HEK293 (cell line): ENCODE measurements around the gene BEX4.
"Not testable (repeated sequence)": the region's sequence is repeated elsewhere in the genome, so short reads cannot be mapped to it uniquely, and the experiment has no call there.

Experiments used
- CTCF ChIA-PET: fragments of 350-600 bp; formaldehyde crosslinking; extraction: SDS; loops from one replicate; lab custom pipeline; 2021; ENCODE audit warnings: antibody characterized with exemption; lab: Yijun Ruan, JAX
- POLR2A ChIA-PET: fragments of 300-600 bp; formaldehyde crosslinking; extraction: SDS; loops from one replicate; lab custom pipeline; 2020; ENCODE audit warnings: antibody characterized with exemption, inconsistent platforms; lab: Yijun Ruan, JAX
- H3K27ac ChIP-seq: fragments of 200-500 bp; sonication (Bioruptor generic); 2 replicates; pipeline ENCODE4 v1.5.1; 2014; ENCODE audit warnings: low read depth, low read length, control low read depth, inconsistent platforms; ENCODE audit errors: extremely low read depth
- H3K36me3 ChIP-seq, 2 experiments: fragments of 200-500 bp in 1 of 2; sonication (Bioruptor generic) in 1 of 2; 1 replicate in 1 of 2; 2 replicates in 1 of 2; pipeline ENCODE4 v1.5.1; 2014 to 2017; ENCODE audit warnings: inconsistent platforms in 2 of 2, low read length in 2 of 2; ENCODE audit not compliant: control insufficient read depth in 2 of 2, insufficient read depth in 1 of 2
- H3K4me1 ChIP-seq: fragments of 200-500 bp; sonication (Bioruptor generic); 2 replicates; pipeline ENCODE4 v1.5.1; 2014; ENCODE audit warnings: mild to moderate bottlenecking, low read length, inconsistent platforms; ENCODE audit not compliant: control insufficient read depth, insufficient read depth
- H3K4me3 ChIP-seq: 2 replicates; pipeline ENCODE4 v1.5.1; 2011; ENCODE audit warnings: low read depth, mild to moderate bottlenecking, control low read depth, low read length, moderate library complexity
- H3K9me3 ChIP-seq: fragments of 200-500 bp; sonication (Bioruptor generic); 2 replicates; pipeline ENCODE4 v1.5.1; 2014; ENCODE audit warnings: low read depth, low read length, inconsistent platforms; ENCODE audit not compliant: control insufficient read depth, insufficient read depth
- KLF10 ChIP-seq: fragments of 450-650 bp; IDR thresholded peaks from 2 replicates; pipeline ENCODE4 v1.5.1; 2018; ENCODE audit warnings: missing biosample characterization, mild to moderate bottlenecking, missing genetic modification characterization
- MYNN ChIP-seq: fragments of 450-650 bp; formaldehyde crosslinking; IDR thresholded peaks from 2 replicates; pipeline ENCODE4 v1.5.1; 2016; ENCODE audit warnings: missing biosample characterization, missing genetic modification characterization, borderline replicate concordance
- SCRT1 ChIP-seq: fragments of 450-650 bp; formaldehyde crosslinking; IDR thresholded peaks from 2 replicates; pipeline ENCODE4 v1.5.1; 2016; ENCODE audit warnings: missing biosample characterization, missing genetic modification characterization, borderline replicate concordance
- SCRT2 ChIP-seq: fragments of 450-650 bp; formaldehyde crosslinking; IDR thresholded peaks from 2 replicates; pipeline ENCODE4 v1.5.1; 2016; ENCODE audit warnings: missing biosample characterization, missing genetic modification characterization
- ZBTB11 ChIP-seq: fragments of 450-650 bp; formaldehyde crosslinking; conservative IDR thresholded peaks from 2 replicates; pipeline ENCODE4 v1.5.1; 2016; ENCODE audit warnings: low read depth, missing biosample characterization, missing genetic modification characterization
- ZEB2 ChIP-seq: fragments of 450-650 bp; formaldehyde crosslinking; IDR thresholded peaks from 2 replicates; pipeline ENCODE4 v1.5.1; 2016; ENCODE audit warnings: missing biosample characterization, missing genetic modification characterization
- ZNF10 ChIP-seq: fragments of 450-650 bp; formaldehyde crosslinking; IDR thresholded peaks from 2 replicates; pipeline ENCODE4 v1.5.1; 2017; ENCODE audit warnings: missing biosample characterization, missing genetic modification characterization
- ZNF132 ChIP-seq: fragments of 450-650 bp; formaldehyde crosslinking; IDR thresholded peaks from 2 replicates; pipeline ENCODE4 v1.5.1; 2017; ENCODE audit warnings: missing biosample characterization, missing genetic modification characterization, borderline replicate concordance
- ZNF155 ChIP-seq: fragments of 450-650 bp; formaldehyde crosslinking; IDR thresholded peaks from 2 replicates; pipeline ENCODE4 v1.5.1; 2016; ENCODE audit warnings: missing biosample characterization, missing genetic modification characterization
- ZNF214 ChIP-seq: fragments of 450-650 bp; formaldehyde crosslinking; IDR thresholded peaks from 2 replicates; pipeline ENCODE4 v1.5.1; 2017; ENCODE audit warnings: missing biosample characterization, mild to moderate bottlenecking, missing genetic modification characterization, borderline replicate concordance
- ZNF274 ChIP-seq, 2 experiments: fragments of 200-500 bp in 1 of 2; fragments of 450-650 bp in 1 of 2; sonication (Bioruptor generic) in 1 of 2; formaldehyde crosslinking in 1 of 2; IDR thresholded peaks; 2 replicates each; pipeline versions ENCODE4 v1.5.1 to v1.6.1; 2014 to 2016; ENCODE audit warnings: borderline replicate concordance in 1 of 2, inconsistent platforms in 1 of 2, low read length in 1 of 2, missing biosample characterization in 1 of 2, missing genetic modification characterization in 1 of 2
- ZNF341 ChIP-seq: fragments of 450-650 bp; formaldehyde crosslinking; IDR thresholded peaks from 2 replicates; pipeline ENCODE4; 2016; ENCODE audit warnings: low read depth, missing biosample characterization, missing genetic modification characterization
- ZNF394 ChIP-seq: fragments of 450-650 bp; formaldehyde crosslinking; IDR thresholded peaks from 2 replicates; pipeline ENCODE4 v1.5.1; 2016; ENCODE audit warnings: missing biosample characterization, missing genetic modification characterization, mild to moderate bottlenecking, moderate library complexity, borderline replicate concordance
- ZNF48 ChIP-seq: fragments of 450-650 bp; formaldehyde crosslinking; IDR thresholded peaks from 2 replicates; pipeline ENCODE4 v1.5.1; 2016; ENCODE audit warnings: missing biosample characterization, missing genetic modification characterization
- ZNF548 ChIP-seq: fragments of 450-650 bp; formaldehyde crosslinking; IDR thresholded peaks from 2 replicates; pipeline ENCODE4 v1.5.1; 2016; ENCODE audit warnings: missing biosample characterization, missing genetic modification characterization
- ZNF560 ChIP-seq: fragments of 450-650 bp; formaldehyde crosslinking; IDR thresholded peaks from 2 replicates; pipeline ENCODE4 v1.5.1; 2017; ENCODE audit warnings: missing biosample characterization, missing genetic modification characterization, borderline replicate concordance
- ZNF621 ChIP-seq: fragments of 450-650 bp; formaldehyde crosslinking; IDR thresholded peaks from 2 replicates; pipeline ENCODE4 v1.5.1; 2017; ENCODE audit warnings: missing biosample characterization, missing genetic modification characterization
- ZNF677 ChIP-seq: fragments of 450-650 bp; IDR thresholded peaks from 2 replicates; pipeline ENCODE4 v1.5.0; 2018; ENCODE audit warnings: missing biosample characterization, mild to moderate bottlenecking, missing genetic modification characterization, moderate library complexity
- TF ChIP-seq, protein P1 (sequence below): fragments of 450-650 bp; formaldehyde crosslinking; IDR thresholded peaks from 2 replicates; pipeline ENCODE4 v1.5.0; 2017; ENCODE audit warnings: missing biosample characterization, missing genetic modification characterization, borderline replicate concordance

The BEX4 gene

GRCh38 chrX:103233263-103233662 lies 18.4 kb downstream of the BEX4 start (continued):
- TF ChIP-seq ZBTB11 (tag by site-specific recombination) (no peak), ZNF10 (tag by site-specific recombination) (no peak), ZNF132 (tag by site-specific recombination) (no peak), ZNF155 (tag by site-specific recombination) (no peak), ZNF677 (tag by site-specific recombination) (no peak), ZNF274 (IDR thresholded peaks at IDR 0.05; ENCODE audit: low read length) (no peak), ZNF274 (tag by site-specific recombination; IDR thresholded peaks at IDR 0.05; ENCODE audit: borderline replicate concordance) (no peak), ZNF48 (no peak), ZNF394 (tag by site-specific recombination) (no peak), ZNF548 (tag by site-specific recombination) (no peak)
- TF ChIP-seq, protein P1, sequence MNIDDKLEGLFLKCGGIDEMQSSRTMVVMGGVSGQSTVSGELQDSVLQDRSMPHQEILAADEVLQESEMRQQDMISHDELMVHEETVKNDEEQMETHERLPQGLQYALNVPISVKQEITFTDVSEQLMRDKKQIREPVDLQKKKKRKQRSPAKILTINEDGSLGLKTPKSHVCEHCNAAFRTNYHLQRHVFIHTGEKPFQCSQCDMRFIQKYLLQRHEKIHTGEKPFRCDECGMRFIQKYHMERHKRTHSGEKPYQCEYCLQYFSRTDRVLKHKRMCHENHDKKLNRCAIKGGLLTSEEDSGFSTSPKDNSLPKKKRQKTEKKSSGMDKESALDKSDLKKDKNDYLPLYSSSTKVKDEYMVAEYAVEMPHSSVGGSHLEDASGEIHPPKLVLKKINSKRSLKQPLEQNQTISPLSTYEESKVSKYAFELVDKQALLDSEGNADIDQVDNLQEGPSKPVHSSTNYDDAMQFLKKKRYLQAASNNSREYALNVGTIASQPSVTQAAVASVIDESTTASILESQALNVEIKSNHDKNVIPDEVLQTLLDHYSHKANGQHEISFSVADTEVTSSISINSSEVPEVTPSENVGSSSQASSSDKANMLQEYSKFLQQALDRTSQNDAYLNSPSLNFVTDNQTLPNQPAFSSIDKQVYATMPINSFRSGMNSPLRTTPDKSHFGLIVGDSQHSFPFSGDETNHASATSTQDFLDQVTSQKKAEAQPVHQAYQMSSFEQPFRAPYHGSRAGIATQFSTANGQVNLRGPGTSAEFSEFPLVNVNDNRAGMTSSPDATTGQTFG (tag by site-specific recombination): no peak

- CTCF ChIA-PET: no interaction called here
- Histone ChIP-seq H3K27ac (no peak overlapping the region), H3K9me3 (no peaks in the 10 kb centered on the region), H3K4me3 (no peak overlapping the region), H3K36me3 (no peaks in the 10 kb centered on the region), H3K4me1 (no peaks in the 10 kb centered on the region)
- TF ChIP-seq ZNF621 (tag by site-specific recombination) (no peak), MYNN (tag by site-specific recombination) (no peak), SCRT2 (tag by site-specific recombination) (peak; percentile 76), ZNF214 (tag by site-specific recombination) (no peak), ZNF560 (tag by site-specific recombination) (no peak), SCRT1 (tag by site-specific recombination) (peak; percentile 61; the same call in 1 of the 2 replicates), ZEB2 (tag by site-specific recombination) (no peak), KLF10 (no peak), ZNF274 (IDR thresholded peaks at IDR 0.05; ENCODE audit: low read length) (no peak), ZNF274 (tag by site-specific recombination; IDR thresholded peaks at IDR 0.05; ENCODE audit: borderline replicate concordance) (no peak), ZNF341 (tag by site-specific recombination) (no peak)
- POLR2A ChIA-PET: no interaction called here
Measured at GRCh38 chrX:103234869-103235268, 20.0 kb downstream of the BEX4 start.

- H3K36me3 ChIP-seq, POLR2A ChIA-PET, H3K27ac ChIP-seq, H3K4me1 ChIP-seq, H3K9me3 ChIP-seq, H3K4me3 ChIP-seq: not testable (repeated sequence)
- CTCF ChIA-PET: interaction anchor here (0.7 to 1.0 kb wide), 2 partner anchors 24 kb away, joined by 3 read pairs; no protein-coding TSS in a partner anchor
Measured at GRCh38 chrX:103235608-103236007, 20.7 kb downstream of the BEX4 start.
